NCI-H1417 treated with DMSO at 0.1 percent for 48 hours (cell line): ENCODE data around the gene TOPORS.

ENCODE experiments used
- DNase-seq: peaks from one replicate; lab custom pipeline; 2025; lab: John Stamatoyannopoulos, UW

The TOPORS gene

DNA sequence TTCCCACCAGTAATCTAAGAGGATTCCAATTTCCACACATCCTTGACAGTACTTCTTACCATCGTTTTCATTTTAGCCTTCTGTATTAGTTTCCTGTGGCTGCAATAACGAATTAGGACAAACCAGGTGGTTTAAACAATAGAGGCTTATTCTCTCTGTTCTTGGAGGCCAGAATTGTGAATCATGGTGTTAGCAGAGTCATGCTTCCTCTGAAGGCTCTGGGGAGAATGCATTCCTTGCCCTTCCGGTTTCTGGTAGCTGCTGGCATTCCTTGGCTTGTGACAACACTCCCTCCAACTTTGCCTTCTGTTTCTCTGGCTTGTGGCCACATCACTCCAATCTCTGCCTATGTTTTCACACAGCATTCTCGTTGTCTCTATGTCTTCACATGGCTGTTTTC is 49.9 kb downstream of the TOPORS start:
- DNase-seq, result no peak

DNA sequence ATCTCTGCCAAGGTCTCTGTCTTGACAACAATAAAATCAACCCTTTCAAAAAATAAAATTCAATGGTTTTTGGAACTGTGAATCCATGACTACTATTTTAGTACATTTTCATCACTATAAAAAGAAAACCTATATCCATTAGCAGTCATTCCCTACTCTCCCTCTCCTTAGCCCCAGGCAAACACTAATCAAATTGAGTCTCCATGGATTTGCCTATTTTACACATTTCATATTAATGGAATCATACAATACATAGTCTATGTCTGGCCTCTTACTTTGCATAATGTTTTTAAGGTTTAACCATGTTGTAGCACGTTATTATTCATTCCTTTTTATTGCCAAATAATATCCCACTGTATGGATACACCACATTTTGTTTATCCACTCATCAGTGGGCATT is 50.5 kb downstream of the TOPORS start:
- DNase-seq, result no peak

- DNase-seq, result no peak
Observed at GRCh38 chr9:32500768-32501167, 51.6 kb downstream of the TOPORS start.

DNA sequence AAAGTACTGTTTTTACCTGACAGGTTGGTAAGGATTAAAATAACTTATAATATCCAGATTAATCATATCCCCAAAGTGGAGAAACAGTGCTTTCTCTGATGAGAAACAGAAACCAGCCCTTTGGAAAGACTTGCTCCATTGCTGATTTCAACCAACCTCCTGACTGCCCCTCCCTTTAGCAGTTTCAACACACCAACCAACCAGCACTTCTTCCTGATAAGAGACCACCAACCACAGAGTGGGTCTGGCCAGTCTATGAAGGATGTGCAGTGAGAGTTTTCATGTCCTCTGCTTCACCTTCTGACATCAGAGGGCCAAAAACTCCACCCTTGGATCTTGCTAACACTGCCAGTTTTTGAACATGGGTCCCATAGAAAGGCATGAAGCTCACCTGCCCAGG is 54.5 kb downstream of the TOPORS start:
- no peak for DNase-seq

GRCh38 chr9:32490601-32491000 is 61.8 kb downstream of the TOPORS start:
- no peak for DNase-seq
